ENCODE results near the gene BIRC3. TPM values are rescaled to one million over a fixed set of nuclear protein-coding genes. Genes with fewer than 3 reads are reported as not detected.

BIRC3 gene
- polyA plus RNA-seq, 1 donor (not counting 4 experiments of a cell fraction or from before 2014, with no cell fraction given) = 2.1 TPM

- H3K9ac ChIP-seq (ENCODE audit: control insufficient read depth, extremely low read depth, insufficient read depth, low read length) = no peak overlapping the region
- H3K27ac ChIP-seq (ENCODE audit: control insufficient read depth, insufficient read depth, low read length) = no peak overlapping the region
- H3K4me1 ChIP-seq (ENCODE audit: control insufficient read depth, extremely low read depth, insufficient read depth, low read length) = peaks cover 44% of the 10 kb centered on the region
- H3K79me2 ChIP-seq (ENCODE audit: control insufficient read depth, insufficient read depth, low read length) = no peaks in the 10 kb centered on the region
- dilution Hi-C loops (cut with MboI; ENCODE audit: extremely low pct_ligation_motif_present, low sequenced_read_pairs) = no loop called here
- no peak for TF ChIP-seq EZH2 (IDR thresholded peaks at IDR 0.05; ENCODE audit: low read length)
- TF ChIP-seq CTCF (optimal IDR thresholded peaks at IDR 0.05 in 1 of 3, IDR thresholded peaks at IDR 0.05 in 1 of 3, conservative IDR thresholded peaks at IDR 0.05 in 1 of 3; ENCODE audit: extremely low read depth in 1 of 3, insufficient read depth in 2 of 3, low read length in 3 of 3) = no peak
- H3K9me1 ChIP-seq (ENCODE audit: control insufficient read depth, extremely low read depth, insufficient read depth, low read length) = no peaks in the 10 kb centered on the region
- H3K9me3 ChIP-seq (ENCODE audit: control insufficient read depth, low read depth, low read length) = no peaks in the 10 kb centered on the region
- DNase-seq (ENCODE audit: low read depth, low spot score) = no peak
- H4K20me1 ChIP-seq (ENCODE audit: control insufficient read depth, extremely low read depth, insufficient read depth, low read length) = no peaks in the 10 kb centered on the region
- peak overlapping the region; percentile 45 for H2AFZ ChIP-seq (ENCODE audit: control insufficient read depth, low read length)
- FAIRE-seq = no peak
- H3K4me3 ChIP-seq (ENCODE audit: control insufficient read depth in 2 of 3, extremely low read depth in 1 of 3, insufficient read depth in 2 of 3, low read depth in 1 of 3, low read length in 3 of 3) = no peak overlapping the region
- no peaks in the 10 kb centered on the region for H3K27me3 ChIP-seq (ENCODE audit: control insufficient read depth, extremely low read depth, insufficient read depth, low read length)
- H3K36me3 ChIP-seq (ENCODE audit: control insufficient read depth in 2 of 2, extremely low read depth in 1 of 2, insufficient read depth in 2 of 2, low read length in 2 of 2) = no peaks in the 10 kb centered on the region
- H3K4me2 ChIP-seq (ENCODE audit: control insufficient read depth, extremely low read depth, insufficient read depth, low read depth, low read length) = no peak overlapping the region
Measured at GRCh38 chr11:102320679-102321078, 3.4 kb downstream of the BIRC3 start.

- no peaks in the 10 kb centered on the region for H3K36me3 ChIP-seq (ENCODE audit: control insufficient read depth in 2 of 2, extremely low read depth in 1 of 2, insufficient read depth in 2 of 2, low read length in 2 of 2)
- dilution Hi-C loops (cut with MboI; ENCODE audit: extremely low pct_ligation_motif_present, low sequenced_read_pairs) = no loop called here
- H3K9me3 ChIP-seq (ENCODE audit: control insufficient read depth, low read depth, low read length) = no peaks in the 10 kb centered on the region
- H3K27ac ChIP-seq (ENCODE audit: control insufficient read depth, insufficient read depth, low read length) = no peak overlapping the region
- H3K27me3 ChIP-seq (ENCODE audit: control insufficient read depth, extremely low read depth, insufficient read depth, low read length) = no peaks in the 10 kb centered on the region
- H2AFZ ChIP-seq (ENCODE audit: control insufficient read depth, low read length) = no peak overlapping the region
- no peak for TF ChIP-seq EZH2 (IDR thresholded peaks at IDR 0.05; ENCODE audit: low read length)
- no peak for TF ChIP-seq CTCF (optimal IDR thresholded peaks at IDR 0.05 in 1 of 3, IDR thresholded peaks at IDR 0.05 in 1 of 3, conservative IDR thresholded peaks at IDR 0.05 in 1 of 3; ENCODE audit: extremely low read depth in 1 of 3, insufficient read depth in 2 of 3, low read length in 3 of 3)
- no peak overlapping the region for H3K4me3 ChIP-seq (ENCODE audit: control insufficient read depth in 2 of 3, extremely low read depth in 1 of 3, insufficient read depth in 2 of 3, low read depth in 1 of 3, low read length in 3 of 3)
- peaks cover 35% of the 10 kb centered on the region for H3K4me1 ChIP-seq (ENCODE audit: control insufficient read depth, extremely low read depth, insufficient read depth, low read length)
- H3K9ac ChIP-seq (ENCODE audit: control insufficient read depth, extremely low read depth, insufficient read depth, low read length) = no peak overlapping the region
- DNase-seq (ENCODE audit: low read depth, low spot score) (no peak), FAIRE-seq (no peak)
- no peaks in the 10 kb centered on the region for H4K20me1 ChIP-seq (ENCODE audit: control insufficient read depth, extremely low read depth, insufficient read depth, low read length)
- H3K79me2 ChIP-seq (ENCODE audit: control insufficient read depth, insufficient read depth, low read length) = no peaks in the 10 kb centered on the region
- H3K4me2 ChIP-seq (ENCODE audit: control insufficient read depth, extremely low read depth, insufficient read depth, low read depth, low read length) = no peak overlapping the region
- no peaks in the 10 kb centered on the region for H3K9me1 ChIP-seq (ENCODE audit: control insufficient read depth, extremely low read depth, insufficient read depth, low read length)
Measured at GRCh38 chr11:102322560-102322959, 5.3 kb downstream of the BIRC3 start.

All from keratinocyte (primary cell).